ENCODE measurements around the gene MAG.

- no peak for TF ChIP-seq CTCF (conservative IDR thresholded peaks at IDR 0.05 in 1 of 2, IDR thresholded peaks at IDR 0.05 in 1 of 2; ENCODE audit: extremely low read depth in 1 of 2, insufficient read depth in 1 of 2, low read depth in 1 of 2, low read length in 2 of 2)
- TF ChIP-seq EZH2 (IDR thresholded peaks at IDR 0.05; ENCODE audit: borderline replicate concordance, low read length): no peak
Observed at GRCh38 chr19:35350591-35350990, 58.6 kb downstream of the MAG start.
